HepG2 (cell line): ENCODE data around the gene LRBA. TPM values are rescaled to one million over a fixed set of nuclear protein-coding genes. Genes with fewer than 3 reads are reported as not detected.

Experiments
- ATAC-seq: fragments of 200-7000 bp; cut with Tn5 transposase; 3 replicates; pipeline ENCODE4 v1.9.1; 2020; ENCODE audit warnings: mild to moderate bottlenecking, moderate library complexity
- BruUV-seq: library from RNA; stranded (reverse); fragments of 400-500 nt; replicated peaks from 2 replicates; lab custom pipeline; 2021; lab: Mats Ljungman, UMichigan
- CTCF ChIA-PET: fragments of 300-600 bp; formaldehyde crosslinking; extraction: SDS; loops from one replicate; lab custom pipeline; 2021; ENCODE audit warnings: low total read pairs, inconsistent platforms, low intra/inter-chr PET ratio; lab: Yijun Ruan, JAX
- POLR2A ChIA-PET: fragments of 350-600 bp; sonication (Branson Sonifier 250); formaldehyde crosslinking; loops from one replicate; lab custom pipeline; 2020; ENCODE audit warnings: antibody characterized with exemption, inconsistent platforms; lab: Yijun Ruan, JAX
- DNase-seq: peaks from one replicate; pipeline ENCODE4 v3.0.0-alpha.2; 2015; ENCODE audit warnings: low spot score
- FAIRE-seq: peaks from 3 replicates; lab custom pipeline; 2011; peaks lifted over from hg19 to GRCh38; lab: Jason Lieb, UNC
- H2AFZ ChIP-seq: one replicate; pipeline ENCODE4 v1.6.1; 2011; ENCODE audit warnings: low read length, inconsistent platforms
- H3K27ac ChIP-seq: fragments of 300-600 bp; 3 replicates; pipeline ENCODE4 v1.8.0; 2011; ENCODE audit warnings: mixed run types, mild to moderate bottlenecking, mixed read lengths, low read length, inconsistent platforms; ENCODE audit not compliant: insufficient read depth; ENCODE audit errors: extremely low read length
- H3K27me3 ChIP-seq, 2 experiments: fragments of 200-600 bp in 1 of 2; 2 replicates in 1 of 2; 3 replicates in 1 of 2; pipeline versions ENCODE4 v1.6.0 to v1.8.0; 2011; ENCODE audit warnings: low read length in 2 of 2, mild to moderate bottlenecking in 2 of 2, moderate library complexity in 2 of 2, inconsistent platforms in 1 of 2; ENCODE audit not compliant: insufficient read depth in 2 of 2, control insufficient read depth in 1 of 2
- H3K36me3 ChIP-seq, 2 experiments: fragments of 200-600 bp in 1 of 2; replicated peaks in 1 of 2; 2 replicates in 1 of 2; 3 replicates in 1 of 2; pipeline versions ENCODE4 v1.5.1 to v1.8.0; 2011; ENCODE audit warnings: low read length in 2 of 2, inconsistent platforms in 1 of 2; ENCODE audit not compliant: insufficient read depth in 2 of 2, control insufficient read depth in 1 of 2
- H3K4me1 ChIP-seq: 2 replicates; pipeline ENCODE4 v1.5.1; 2012; ENCODE audit warnings: low read length, inconsistent platforms; ENCODE audit not compliant: insufficient read depth
- H3K4me2 ChIP-seq: 2 replicates; pipeline ENCODE4 v1.6.0; 2011; ENCODE audit warnings: low read depth, low read length, inconsistent platforms
- H3K4me3 ChIP-seq, 3 experiments: fragments of 200-600 bp in 1 of 3; sonication (generic), shearing (Covaris generic) in 1 of 3; replicated peaks in 1 of 3; 2 replicates each; pipeline ENCODE4 v1.5.1; 2011 to 2016; ENCODE audit warnings: low read length in 3 of 3, inconsistent platforms in 2 of 3, low read depth in 2 of 3, mild to moderate bottlenecking in 2 of 3, control low read depth in 1 of 3, mixed read lengths in 1 of 3; ENCODE audit not compliant: insufficient read depth in 1 of 3
- H3K79me2 ChIP-seq: one replicate; pipeline ENCODE4 v1.6.1; 2011; ENCODE audit warnings: low read length, inconsistent platforms; ENCODE audit not compliant: insufficient read depth
- H3K9ac ChIP-seq: 2 replicates; pipeline ENCODE4 v1.6.0; 2011; ENCODE audit warnings: mild to moderate bottlenecking, low read depth, low read length, inconsistent platforms; ENCODE audit not compliant: insufficient read depth
- H3K9me3 ChIP-seq: 2 replicates; pipeline ENCODE4 v1.5.1; 2012; ENCODE audit warnings: mild to moderate bottlenecking, low read length
- H4K20me1 ChIP-seq: 2 replicates; pipeline ENCODE4 v1.6.0; 2011; ENCODE audit warnings: inconsistent platforms, mild to moderate bottlenecking, low read length, moderate library complexity; ENCODE audit not compliant: insufficient read depth
- CENPT ChIP-seq: sonication (generic); formaldehyde crosslinking; IDR thresholded peaks from 2 replicates; pipeline ENCODE4 v1.8.0; 2022; ENCODE audit warnings: low read depth, mild to moderate bottlenecking, moderate library complexity, missing genetic modification reagents
- DZIP1 ChIP-seq: sonication (generic); formaldehyde crosslinking; IDR thresholded peaks from 2 replicates; pipeline ENCODE4 v1.5.0; 2020; ENCODE audit warnings: mild to moderate bottlenecking, missing genetic modification reagents
- FOXO1 ChIP-seq: sonication (generic); formaldehyde crosslinking; IDR thresholded peaks from 2 replicates; pipeline ENCODE4 v1.4.0; 2020; ENCODE audit warnings: missing genetic modification reagents
- HNRNPUL1 ChIP-seq: fragments of 200-400 bp; formaldehyde crosslinking; IDR thresholded peaks from 2 replicates; pipeline ENCODE4 v1.6.1; 2017; ENCODE audit warnings: low read depth, mild to moderate bottlenecking, low read length, moderate library complexity
- LBX2 ChIP-seq: sonication (generic); formaldehyde crosslinking; IDR thresholded peaks from 2 replicates; pipeline ENCODE4 v1.5.0; 2020; ENCODE audit warnings: missing genetic modification reagents, mild to moderate bottlenecking, borderline replicate concordance
- SOX6 ChIP-seq, 2 experiments: fragments of 450-650 bp in 1 of 2; sonication (generic) in 1 of 2; formaldehyde crosslinking in 1 of 2; IDR thresholded peaks; 2 replicates each; pipeline versions ENCODE4 v1.4.0 to v1.6.1; 2017 to 2020; ENCODE audit warnings: antibody characterized with exemption in 1 of 2, mild to moderate bottlenecking in 1 of 2, missing genetic modification reagents in 1 of 2
- WGBS: methylation state at CpG from one replicate; pipeline ENCODE4 v1.1.6; 2017; ENCODE audit warnings: low lambda C conversion rate; 5-methylcytosine and 5-hydroxymethylcytosine counted together
- in situ Hi-C: cut with HindIII; loops from 2 replicates; pipeline ENCODE4 v1.10.0; 2017; ENCODE audit warnings: low pct_unique_long_range_greater_than_20kb; ENCODE audit not compliant: extremely low pct_ligation_motif_present
- intact Hi-C: fragments of 100-400 bp; cut with micrococcal nuclease; formaldehyde crosslinking; loops from one replicate; pipeline ENCODE4 v1.10.0; 2022; ENCODE audit not compliant: unreplicated experiment
- polyA plus RNA-seq, 8 experiments: library from polyadenylated mRNA; depleted of rRNA in 3 of 8; stranded (reverse) in 7 of 8; unstranded in 1 of 8; fragments of >200 nt; fragmentation: Illumina TruSeq in 4 of 8; extraction: Trizol in 4 of 8; gene quantifications; 2 replicates each; pipeline versions ENCODE4 v1.2.1 to v1.2.3, GENCODE V29; 2011 to 2016; ENCODE audit warnings: low read depth in 4 of 8, missing spikeins in 1 of 8, mixed read lengths in 1 of 8; ENCODE audit not compliant: insufficient read depth in 1 of 8
- total RNA-seq, 5 experiments: library from RNA; depleted of rRNA; stranded (reverse); fragments of >200 nt; fragmentation: Illumina TruSeq; extraction: Trizol; gene quantifications; 2 replicates each; pipeline ENCODE4 v1.2.3, GENCODE V29; 2016; ENCODE audit warnings: low read depth in 1 of 5
- TF ChIP-seq, protein P1 (sequence below): sonication (generic); formaldehyde crosslinking; IDR thresholded peaks from 2 replicates; pipeline ENCODE4 v1.4.0; 2020; ENCODE audit warnings: missing genetic modification reagents
- TF ChIP-seq, protein P2 (sequence below): sonication (generic); formaldehyde crosslinking; IDR thresholded peaks from 2 replicates; pipeline ENCODE4 v1.4.0; 2020; ENCODE audit warnings: missing genetic modification reagents, borderline replicate concordance

The LRBA gene
- total and polyA plus RNA-seq, 2 of the 13 experiments (the other 11 are each of a cell fraction or from before 2014, with no cell fraction given) = 21.0 to 37.2 TPM

DNA sequence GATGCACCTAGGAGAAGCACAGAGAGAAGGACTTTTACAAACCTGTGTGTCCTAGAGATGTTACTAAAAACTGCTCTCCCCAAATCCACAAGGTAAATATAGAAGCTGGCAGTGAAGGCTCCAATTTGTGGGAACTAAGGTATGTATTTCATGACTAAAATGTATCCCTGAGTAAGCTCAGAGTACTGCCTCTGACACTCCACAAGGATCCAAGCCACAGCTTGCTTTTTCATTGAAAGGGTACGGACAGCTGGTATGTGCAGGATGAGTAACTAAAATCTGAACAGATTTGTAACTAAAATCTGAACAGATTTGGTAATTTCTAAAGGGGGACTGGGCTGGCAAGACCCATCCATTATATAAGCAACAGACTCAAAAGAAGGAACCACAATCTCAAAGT lies 749.3 kb downstream of the LRBA start:
- no TSS peak for BruUV-seq
- no peaks in the 10 kb centered on the region for H3K27me3 ChIP-seq
- no peaks in the 10 kb centered on the region for H3K79me2 ChIP-seq
- H3K4me3 ChIP-seq = no peak overlapping the region
- in situ Hi-C loops = no loop called here
- peaks cover 28% of the 10 kb centered on the region for H3K4me1 ChIP-seq
- intact Hi-C loops = loop anchor here (1.0 kb wide), 1 partner anchor 9 kb away; no protein-coding TSS in a partner anchor
- FAIRE-seq = no peak
- no peak for ATAC-seq
- H3K9ac ChIP-seq = no peak overlapping the region
- H3K9me3 ChIP-seq = no peaks in the 10 kb centered on the region
- no peaks in the 10 kb centered on the region for H4K20me1 ChIP-seq
- H3K27ac ChIP-seq = no peak overlapping the region
- ChIA-PET CTCF (no interaction called here), POLR2A (interaction anchor here (0.9 kb wide), 1 partner anchor 9 kb away, joined by 3 read pairs; no protein-coding TSS in a partner anchor)
- no peak overlapping the region for H3K4me2 ChIP-seq
- DNase-seq = no peak
- peaks cover 0 to 2% of the 10 kb centered on the region in 2 experiments; a peak in 1 of 5 replicates for H3K36me3 ChIP-seq
- no peak overlapping the region for H2AFZ ChIP-seq
- 100% methylated on average over 1 of the region's 1 CpG for WGBS
- TF ChIP-seq HNRNPUL1 = no peak
- no peak for TF ChIP-seq LBX2 (CRISPR knock-in tag)
- no peak for TF ChIP-seq DZIP1
- TF ChIP-seq, protein P1, sequence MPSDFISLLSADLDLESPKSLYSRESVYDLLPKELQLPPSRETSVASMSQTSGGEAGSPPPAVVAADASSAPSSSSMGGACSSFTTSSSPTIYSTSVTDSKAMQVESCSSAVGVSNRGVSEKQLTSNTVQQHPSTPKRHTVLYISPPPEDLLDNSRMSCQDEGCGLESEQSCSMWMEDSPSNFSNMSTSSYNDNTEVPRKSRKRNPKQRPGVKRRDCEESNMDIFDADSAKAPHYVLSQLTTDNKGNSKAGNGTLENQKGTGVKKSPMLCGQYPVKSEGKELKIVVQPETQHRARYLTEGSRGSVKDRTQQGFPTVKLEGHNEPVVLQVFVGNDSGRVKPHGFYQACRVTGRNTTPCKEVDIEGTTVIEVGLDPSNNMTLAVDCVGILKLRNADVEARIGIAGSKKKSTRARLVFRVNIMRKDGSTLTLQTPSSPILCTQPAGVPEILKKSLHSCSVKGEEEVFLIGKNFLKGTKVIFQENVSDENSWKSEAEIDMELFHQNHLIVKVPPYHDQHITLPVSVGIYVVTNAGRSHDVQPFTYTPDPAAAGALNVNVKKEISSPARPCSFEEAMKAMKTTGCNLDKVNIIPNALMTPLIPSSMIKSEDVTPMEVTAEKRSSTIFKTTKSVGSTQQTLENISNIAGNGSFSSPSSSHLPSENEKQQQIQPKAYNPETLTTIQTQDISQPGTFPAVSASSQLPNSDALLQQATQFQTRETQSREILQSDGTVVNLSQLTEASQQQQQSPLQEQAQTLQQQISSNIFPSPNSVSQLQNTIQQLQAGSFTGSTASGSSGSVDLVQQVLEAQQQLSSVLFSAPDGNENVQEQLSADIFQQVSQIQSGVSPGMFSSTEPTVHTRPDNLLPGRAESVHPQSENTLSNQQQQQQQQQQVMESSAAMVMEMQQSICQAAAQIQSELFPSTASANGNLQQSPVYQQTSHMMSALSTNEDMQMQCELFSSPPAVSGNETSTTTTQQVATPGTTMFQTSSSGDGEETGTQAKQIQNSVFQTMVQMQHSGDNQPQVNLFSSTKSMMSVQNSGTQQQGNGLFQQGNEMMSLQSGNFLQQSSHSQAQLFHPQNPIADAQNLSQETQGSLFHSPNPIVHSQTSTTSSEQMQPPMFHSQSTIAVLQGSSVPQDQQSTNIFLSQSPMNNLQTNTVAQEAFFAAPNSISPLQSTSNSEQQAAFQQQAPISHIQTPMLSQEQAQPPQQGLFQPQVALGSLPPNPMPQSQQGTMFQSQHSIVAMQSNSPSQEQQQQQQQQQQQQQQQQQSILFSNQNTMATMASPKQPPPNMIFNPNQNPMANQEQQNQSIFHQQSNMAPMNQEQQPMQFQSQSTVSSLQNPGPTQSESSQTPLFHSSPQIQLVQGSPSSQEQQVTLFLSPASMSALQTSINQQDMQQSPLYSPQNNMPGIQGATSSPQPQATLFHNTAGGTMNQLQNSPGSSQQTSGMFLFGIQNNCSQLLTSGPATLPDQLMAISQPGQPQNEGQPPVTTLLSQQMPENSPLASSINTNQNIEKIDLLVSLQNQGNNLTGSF (CRISPR knock-in tag) = no peak
- TF ChIP-seq FOXO1 (CRISPR knock-in tag) = no peak
- no peak for TF ChIP-seq CENPT
- TF ChIP-seq, protein P2, sequence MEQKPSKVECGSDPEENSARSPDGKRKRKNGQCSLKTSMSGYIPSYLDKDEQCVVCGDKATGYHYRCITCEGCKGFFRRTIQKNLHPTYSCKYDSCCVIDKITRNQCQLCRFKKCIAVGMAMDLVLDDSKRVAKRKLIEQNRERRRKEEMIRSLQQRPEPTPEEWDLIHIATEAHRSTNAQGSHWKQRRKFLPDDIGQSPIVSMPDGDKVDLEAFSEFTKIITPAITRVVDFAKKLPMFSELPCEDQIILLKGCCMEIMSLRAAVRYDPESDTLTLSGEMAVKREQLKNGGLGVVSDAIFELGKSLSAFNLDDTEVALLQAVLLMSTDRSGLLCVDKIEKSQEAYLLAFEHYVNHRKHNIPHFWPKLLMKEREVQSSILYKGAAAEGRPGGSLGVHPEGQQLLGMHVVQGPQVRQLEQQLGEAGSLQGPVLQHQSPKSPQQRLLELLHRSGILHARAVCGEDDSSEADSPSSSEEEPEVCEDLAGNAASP (CRISPR knock-in tag) = no peak
- no peak for TF ChIP-seq SOX6 (IDR thresholded peaks at IDR 0.05)
- no peak for TF ChIP-seq SOX6 (CRISPR knock-in tag; IDR thresholded peaks at IDR 0.05)
